Ishikawa (cell line): Measurements from ENCODE around the gene TCF20.

ENCODE experiments used
- CEBPB ChIP-seq: IDR thresholded peaks from 2 replicates; pipeline ENCODE4 v1.6.1; 2012
- CREB1 ChIP-seq: IDR thresholded peaks from 2 replicates; pipeline ENCODE4 v1.6.1; 2012; ENCODE audit warnings: low read depth
- EGR1 ChIP-seq: IDR thresholded peaks from 2 replicates; pipeline ENCODE4 v1.6.1; 2012
- EP300 ChIP-seq: IDR thresholded peaks from 2 replicates; pipeline ENCODE4 v1.6.1; 2012; ENCODE audit warnings: borderline replicate concordance
- FOXM1 ChIP-seq: IDR thresholded peaks from 2 replicates; pipeline ENCODE4 v1.6.1; 2012; ENCODE audit warnings: low read depth, borderline replicate concordance
- MAX ChIP-seq: IDR thresholded peaks from 2 replicates; pipeline ENCODE4 v1.6.1; 2012
- NFIC ChIP-seq: IDR thresholded peaks from 2 replicates; pipeline ENCODE4 v1.6.1; 2012
- RAD21 ChIP-seq: IDR thresholded peaks from 2 replicates; pipeline ENCODE4 v1.6.1; 2012; ENCODE audit warnings: low read depth
- REST ChIP-seq: IDR thresholded peaks from 2 replicates; pipeline ENCODE4 v1.6.1; 2012; ENCODE audit warnings: low read depth, mild to moderate bottlenecking
- TAF1 ChIP-seq: IDR thresholded peaks from 2 replicates; pipeline ENCODE4 v1.6.1; 2012; ENCODE audit warnings: low read depth, mild to moderate bottlenecking
- TCF12 ChIP-seq: IDR thresholded peaks from 2 replicates; pipeline ENCODE4 v1.6.1; 2012; ENCODE audit warnings: low read depth
- TEAD4 ChIP-seq: IDR thresholded peaks from 2 replicates; pipeline ENCODE4 v1.6.1; 2012
- USF1 ChIP-seq: IDR thresholded peaks from 2 replicates; pipeline ENCODE4 v1.6.1; 2012
- YY1 ChIP-seq: IDR thresholded peaks from 2 replicates; pipeline ENCODE4 v1.6.1; 2012; ENCODE audit warnings: low read depth
- ZBTB7A ChIP-seq: IDR thresholded peaks from 2 replicates; pipeline ENCODE4 v1.6.1; 2012; ENCODE audit warnings: low read depth

Gene TCF20

GRCh38 chr22:42301742-42302102, 31.3 kb upstream of the TCF20 start:
- no peak for TF ChIP-seq MAX
- TF ChIP-seq USF1 = no peak
- TF ChIP-seq TAF1 = no peak
- TF ChIP-seq TCF12 = no peak
- no peak for TF ChIP-seq RAD21
- TF ChIP-seq FOXM1 = no peak
- TF ChIP-seq NFIC = no peak
- no peak for TF ChIP-seq CREB1
- no peak for TF ChIP-seq TEAD4
- TF ChIP-seq EGR1 = no peak
- no peak for TF ChIP-seq CEBPB

GRCh38 chr22:42301077-42301741, 30.8 kb upstream of the TCF20 start:
- TF ChIP-seq NFIC (no peak), ZBTB7A (no peak), EP300 (no peak), YY1 (no peak), TAF1 (no peak), TEAD4 (no peak), EGR1 (no peak), RAD21 (no peak), CEBPB (no peak)

- TF ChIP-seq TAF1 = no peak
- no peak for TF ChIP-seq TCF12
- TF ChIP-seq NFIC = no peak
- no peak for TF ChIP-seq EGR1
- no peak for TF ChIP-seq TEAD4
- no peak for TF ChIP-seq CREB1
- TF ChIP-seq USF1 = no peak
- TF ChIP-seq ZBTB7A = no peak
- no peak for TF ChIP-seq CEBPB
- TF ChIP-seq YY1 = no peak
- TF ChIP-seq FOXM1 = no peak
- TF ChIP-seq EP300 = no peak
- no peak for TF ChIP-seq REST
- no peak for TF ChIP-seq MAX
- no peak for TF ChIP-seq RAD21
Measured at GRCh38 chr22:42300259-42301076, 30.0 kb upstream of the TCF20 start.

- TF ChIP-seq YY1 (no peak), REST (no peak), EP300 (no peak), CREB1 (no peak), ZBTB7A (no peak), EGR1 (no peak), TEAD4 (no peak)
Measured at GRCh38 chr22:42299586-42300258, 29.3 kb upstream of the TCF20 start.

GRCh38 chr22:42298746-42299145, 28.3 kb upstream of the TCF20 start:
- no peak for TF ChIP-seq RAD21
- no peak for TF ChIP-seq TCF12
- TF ChIP-seq CREB1 = no peak
- TF ChIP-seq FOXM1 = no peak
- no peak for TF ChIP-seq YY1
- no peak for TF ChIP-seq NFIC
- TF ChIP-seq EGR1 = no peak
- no peak for TF ChIP-seq USF1
- TF ChIP-seq TAF1 = no peak
